K562 (cell line): ENCODE measurements around the gene COPS4. TPM values are rescaled to one million over a fixed set of nuclear protein-coding genes. Genes with fewer than 3 reads are reported as not detected.

Source experiments
- ARID3B ChIP-seq: fragments of 250-450 bp; sonication (Bioruptor Pico); IDR thresholded peaks from 2 replicates; pipeline ENCODE4 v1.4.0; 2020; ENCODE audit warnings: borderline replicate concordance
- BCL6 ChIP-seq: fragments of 250-450 bp; sonication (Bioruptor Pico); IDR thresholded peaks from 2 replicates; pipeline ENCODE4 v1.4.0; 2020
- CHD1 ChIP-seq: fragments of 200-600 bp; sonication (generic); IDR thresholded peaks from one replicate; pipeline ENCODE4 v1.6.1; 2012; ENCODE audit warnings: mild to moderate bottlenecking, moderate library complexity, low read length, inconsistent platforms
- FOXJ2 ChIP-seq: fragments of 200-800 bp; sonication (Bioruptor generic); IDR thresholded peaks from 2 replicates; pipeline ENCODE4 v1.6.1; 2016; ENCODE audit warnings: missing genetic modification characterization, missing compliant biosample characterization
- HNRNPUL1 ChIP-seq: fragments of 200-400 bp; formaldehyde crosslinking; IDR thresholded peaks from 2 replicates; pipeline ENCODE4 v1.6.1; 2017; ENCODE audit warnings: low read length
- HOMEZ ChIP-seq: fragments of 250-450 bp; sonication (Bioruptor Pico); IDR thresholded peaks from 2 replicates; pipeline ENCODE4 v1.4.0; 2020; ENCODE audit warnings: mild to moderate bottlenecking, moderate library complexity
- IRF1 ChIP-seq: sonication (generic); formaldehyde crosslinking; IDR thresholded peaks from 2 replicates; pipeline ENCODE4 v1.8.0; 2022; ENCODE audit warnings: missing genetic modification reagents, mild to moderate bottlenecking, borderline replicate concordance
- NBN ChIP-seq: fragments of 450-650 bp; IDR thresholded peaks from 2 replicates; pipeline ENCODE4 v1.6.1; 2016; ENCODE audit warnings: low read depth, mild to moderate bottlenecking
- SRSF9 ChIP-seq: fragments of 200-400 bp; formaldehyde crosslinking; IDR thresholded peaks from 2 replicates; pipeline ENCODE4 v1.6.1; 2017; ENCODE audit warnings: low read depth, low read length, borderline replicate concordance
- YY1 ChIP-seq, 3 experiments: IDR thresholded peaks; 2 replicates each; pipeline ENCODE4 v1.6.1; 2011; ENCODE audit warnings: low read length in 2 of 3, mild to moderate bottlenecking in 2 of 3, moderate library complexity in 2 of 3, borderline replicate concordance in 1 of 3, control low read depth in 1 of 3, low read depth in 1 of 3; ENCODE audit not compliant: insufficient read depth in 3 of 3, insufficient replicate concordance in 2 of 3, control insufficient read depth in 1 of 3, insufficient read length in 1 of 3; ENCODE audit errors: extremely low read depth in 1 of 3
- ZBTB40 ChIP-seq, 2 experiments: fragments of 450-650 bp in 1 of 2; sonication (generic) in 1 of 2; formaldehyde crosslinking in 1 of 2; IDR thresholded peaks; 2 replicates each; pipeline versions ENCODE4 v1.7.1 to v1.9.0; 2016 to 2022; ENCODE audit warnings: inconsistent platforms in 1 of 2, mild to moderate bottlenecking in 1 of 2, missing genetic modification reagents in 1 of 2
- ZNF133 ChIP-seq: fragments of 250-450 bp; sonication (Bioruptor Pico); IDR thresholded peaks from 2 replicates; pipeline ENCODE4 v1.4.0; 2020; ENCODE audit warnings: mild to moderate bottlenecking
- ZNF695 ChIP-seq: fragments of 450-650 bp; formaldehyde crosslinking; IDR thresholded peaks from 2 replicates; pipeline ENCODE4 v1.4.0; 2020; ENCODE audit warnings: mild to moderate bottlenecking, moderate library complexity
- polyA plus RNA-seq, 8 experiments: library from polyadenylated mRNA; depleted of rRNA in 4 of 8; stranded (reverse) in 5 of 8; unstranded in 3 of 8; fragments of >200 nt; fragmentation: Nextera tagmentation in 2 of 8; fragmentation: Illumina TruSeq in 1 of 8; extraction: Ambion mirVana in 2 of 8; extraction: Trizol in 1 of 8; gene quantifications; 2 replicates each; pipeline versions ENCODE4 v1.2.1 to v1.2.3, GENCODE V29; 2011 to 2014; ENCODE audit warnings: inconsistent platforms in 1 of 8, missing spikeins in 1 of 8
- total RNA-seq, 7 experiments: library from RNA; depleted of rRNA in 6 of 7; stranded (reverse); fragments of >200 nt in 6 of 7; fragmentation: Illumina TruSeq in 2 of 7; extraction: Trizol in 2 of 7; gene quantifications; 2 replicates each; pipeline versions ENCODE4 v1.2.1 to v1.2.3, GENCODE V29; 2011 to 2021; ENCODE audit warnings: low replicate concordance in 1 of 7

Gene COPS4
- total and polyA plus RNA-seq, 9 of the 15 experiments (the other 6 are each of a cell fraction or from before 2014, with no cell fraction given): 44.7 to 180 (median 70.9) TPM

- TF ChIP-seq ZBTB40 (IDR thresholded peaks at IDR 0.05): no peak
- no peak for TF ChIP-seq ZBTB40 (CRISPR knock-in tag; IDR thresholded peaks at IDR 0.05)
- no peak for TF ChIP-seq ZNF695
- no peak for TF ChIP-seq BCL6 (CRISPR knock-in tag)
- TF ChIP-seq CHD1: no peak
- no peak for TF ChIP-seq ARID3B (CRISPR knock-in tag)
- TF ChIP-seq YY1 (IDR thresholded peaks at IDR 0.05; ENCODE audit: borderline replicate concordance in 1 of 3, control insufficient read depth in 1 of 3, extremely low read depth in 1 of 3, insufficient read depth in 3 of 3, insufficient read length in 1 of 3, insufficient replicate concordance in 2 of 3, low read depth in 1 of 3, low read length in 2 of 3): peak in 1 of 3 experiments; percentile 16
- TF ChIP-seq NBN: peak; percentile 67; the same call in 1 of the 2 replicates
- TF ChIP-seq FOXJ2 (tag): no peak
- TF ChIP-seq HOMEZ (CRISPR knock-in tag): no peak
- no peak for TF ChIP-seq ZNF133 (CRISPR knock-in tag)
- no peak for TF ChIP-seq IRF1 (CRISPR knock-in tag)
- no peak for TF ChIP-seq HNRNPUL1
- TF ChIP-seq SRSF9: no peak
Measured at GRCh38 chr4:83019794-83020494, 15.0 kb upstream of the COPS4 start (continued).
